Measurements from ENCODE around the gene GPSM1.

GRCh38 chr9:136358016-136358415 lies 30.7 kb downstream of the GPSM1 start:
- TF ChIP-seq, protein P1, sequence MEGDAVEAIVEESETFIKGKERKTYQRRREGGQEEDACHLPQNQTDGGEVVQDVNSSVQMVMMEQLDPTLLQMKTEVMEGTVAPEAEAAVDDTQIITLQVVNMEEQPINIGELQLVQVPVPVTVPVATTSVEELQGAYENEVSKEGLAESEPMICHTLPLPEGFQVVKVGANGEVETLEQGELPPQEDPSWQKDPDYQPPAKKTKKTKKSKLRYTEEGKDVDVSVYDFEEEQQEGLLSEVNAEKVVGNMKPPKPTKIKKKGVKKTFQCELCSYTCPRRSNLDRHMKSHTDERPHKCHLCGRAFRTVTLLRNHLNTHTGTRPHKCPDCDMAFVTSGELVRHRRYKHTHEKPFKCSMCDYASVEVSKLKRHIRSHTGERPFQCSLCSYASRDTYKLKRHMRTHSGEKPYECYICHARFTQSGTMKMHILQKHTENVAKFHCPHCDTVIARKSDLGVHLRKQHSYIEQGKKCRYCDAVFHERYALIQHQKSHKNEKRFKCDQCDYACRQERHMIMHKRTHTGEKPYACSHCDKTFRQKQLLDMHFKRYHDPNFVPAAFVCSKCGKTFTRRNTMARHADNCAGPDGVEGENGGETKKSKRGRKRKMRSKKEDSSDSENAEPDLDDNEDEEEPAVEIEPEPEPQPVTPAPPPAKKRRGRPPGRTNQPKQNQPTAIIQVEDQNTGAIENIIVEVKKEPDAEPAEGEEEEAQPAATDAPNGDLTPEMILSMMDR (IDR thresholded peaks at IDR 0.05 in 2 of 3, conservative IDR thresholded peaks at IDR 0.05 in 1 of 3; ENCODE audit: insufficient read depth in 2 of 3, low read depth in 1 of 3, low read length in 3 of 3) = no peak
- no peak for TF ChIP-seq CEBPB (tag; IDR thresholded peaks at IDR 0.05)
- no peak for TF ChIP-seq SMARCA5 (IDR thresholded peaks at IDR 0.05)
- TF ChIP-seq RFX5 (IDR thresholded peaks at IDR 0.05; ENCODE audit: low read depth, low read length) = no peak
- TF ChIP-seq SIRT6 (IDR thresholded peaks at IDR 0.05; ENCODE audit: low read depth, low read length) = no peak
- TF ChIP-seq GABPB2 (CRISPR knock-in tag; conservative IDR thresholded peaks at IDR 0.05) = no peak
- TF ChIP-seq TAF15 (IDR thresholded peaks at IDR 0.05; ENCODE audit: low read depth, low read length) = no peak

All from K562 (cell line).